GM19395 (cell line): ENCODE results near the gene GFRA1.

Experiments used
- ATAC-seq: cut with Tn5 transposase; IDR thresholded peaks from one replicate; pipeline ENCODE4 v1.9.1; 2021; ENCODE audit warnings: mild to moderate bottlenecking, moderate library complexity; ENCODE audit not compliant: unreplicated experiment

GFRA1 gene

DNA sequence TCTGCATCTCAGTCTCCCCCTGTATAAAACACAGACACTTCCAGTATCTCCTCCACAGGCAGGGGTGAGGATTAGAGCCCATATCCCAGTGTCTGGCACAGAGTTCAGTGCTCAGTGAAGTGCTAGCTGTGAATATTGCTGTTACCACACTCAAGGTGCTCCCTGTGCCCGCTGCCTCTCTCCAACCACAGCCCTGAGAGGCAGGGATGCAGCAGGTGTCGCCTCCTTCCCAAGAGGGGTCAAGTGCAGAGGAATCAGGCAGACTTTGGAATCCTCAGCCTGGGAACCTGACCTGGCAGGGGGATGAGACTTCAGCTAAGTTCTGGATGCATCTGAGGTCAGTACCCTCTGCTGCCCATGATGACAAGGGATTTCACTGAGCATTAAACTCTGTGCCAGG is 163.1 kb downstream of the GFRA1 start:
- no peak for ATAC-seq

DNA sequence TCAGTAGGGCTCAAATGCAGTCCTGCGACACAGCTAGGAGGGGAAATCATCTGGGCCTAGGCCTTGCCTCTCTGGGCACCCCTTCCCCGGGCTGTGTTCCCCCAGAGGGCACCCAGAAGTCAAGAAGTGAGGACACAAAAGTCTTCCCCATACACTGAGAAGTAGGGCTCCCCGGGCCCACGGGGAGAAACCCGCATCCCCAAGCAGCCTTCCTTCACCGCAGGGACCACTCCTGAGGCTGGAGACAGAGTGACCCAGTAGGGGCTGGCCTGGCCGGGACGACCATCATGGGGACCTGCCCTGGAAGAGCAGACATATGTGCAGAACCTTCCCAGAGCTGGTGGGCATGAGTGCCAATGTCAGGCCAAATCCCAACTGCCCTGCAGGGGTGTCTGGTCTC is 163.5 kb downstream of the GFRA1 start:
- ATAC-seq, result no peak

- ATAC-seq, result no peak
These were observed 164.9 kb downstream of the GFRA1 start for GRCh38 chr10:116108095-116108494.

GRCh38 chr10:116106611-116107010 is 166.4 kb downstream of the GFRA1 start:
- ATAC-seq, result no peak

- no peak for ATAC-seq
These were observed 167.7 kb downstream of the GFRA1 start for GRCh38 chr10:116105264-116105663.

- no peak for ATAC-seq
These were observed 168.6 kb downstream of the GFRA1 start for GRCh38 chr10:116104210-116104932.

- no peak for ATAC-seq
These were observed 169.3 kb downstream of the GFRA1 start for GRCh38 chr10:116103668-116104067.

- no peak for ATAC-seq
These were observed 171.2 kb downstream of the GFRA1 start for GRCh38 chr10:116101616-116102315.

- no peak for ATAC-seq
These were observed 172.0 kb downstream of the GFRA1 start for GRCh38 chr10:116100984-116101383.

GRCh38 chr10:116099023-116099420 is 174.0 kb downstream of the GFRA1 start:
- no peak for ATAC-seq

GRCh38 chr10:116098411-116099022 is 174.5 kb downstream of the GFRA1 start:
- no peak for ATAC-seq

DNA sequence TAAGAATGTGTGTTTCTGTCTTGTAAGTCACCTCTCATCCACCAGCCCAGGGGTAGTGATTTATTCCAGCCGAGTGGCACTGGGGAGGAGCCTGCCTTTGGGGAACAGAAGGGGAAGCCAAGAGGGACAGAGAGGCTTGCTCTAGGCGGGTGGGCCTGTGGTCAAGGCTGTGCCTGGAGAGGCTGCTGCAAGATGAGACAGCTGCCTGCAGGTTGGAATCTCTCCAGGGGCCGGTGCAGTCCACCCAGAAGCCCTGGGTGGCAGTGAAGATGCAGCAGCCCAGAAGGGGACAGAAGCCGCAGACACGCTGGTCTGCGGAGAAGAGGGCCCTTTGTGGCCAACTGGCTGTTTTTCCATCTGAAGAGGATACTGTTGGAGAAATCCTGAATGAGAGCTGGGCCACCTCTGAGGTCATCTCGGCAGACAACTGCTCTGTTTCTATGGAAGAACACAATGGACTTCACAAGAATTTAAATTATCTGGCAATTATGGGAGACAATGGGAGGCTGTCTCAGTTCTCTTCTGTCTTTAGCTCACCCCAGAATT is 175.7 kb downstream of the GFRA1 start:
- no peak for ATAC-seq

DNA sequence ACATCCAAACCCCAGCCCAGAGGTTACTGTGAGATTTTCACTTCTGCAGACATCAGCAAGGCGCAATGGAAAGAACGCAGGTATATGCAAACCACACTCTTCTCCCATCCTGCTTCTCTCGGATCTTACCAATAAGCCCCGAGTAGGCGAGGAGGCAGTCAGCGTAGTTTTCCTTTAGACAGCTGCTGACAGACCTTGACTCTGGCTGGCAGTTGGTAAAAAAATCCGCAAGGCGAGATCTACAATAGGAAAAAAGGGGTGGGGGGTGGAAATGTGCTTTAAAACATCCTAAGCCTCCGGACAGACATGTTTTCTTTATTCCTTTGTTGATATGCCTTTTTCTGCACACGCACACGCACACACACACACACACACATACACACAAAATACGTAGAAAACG is 176.5 kb downstream of the GFRA1 start:
- no peak for ATAC-seq

DNA sequence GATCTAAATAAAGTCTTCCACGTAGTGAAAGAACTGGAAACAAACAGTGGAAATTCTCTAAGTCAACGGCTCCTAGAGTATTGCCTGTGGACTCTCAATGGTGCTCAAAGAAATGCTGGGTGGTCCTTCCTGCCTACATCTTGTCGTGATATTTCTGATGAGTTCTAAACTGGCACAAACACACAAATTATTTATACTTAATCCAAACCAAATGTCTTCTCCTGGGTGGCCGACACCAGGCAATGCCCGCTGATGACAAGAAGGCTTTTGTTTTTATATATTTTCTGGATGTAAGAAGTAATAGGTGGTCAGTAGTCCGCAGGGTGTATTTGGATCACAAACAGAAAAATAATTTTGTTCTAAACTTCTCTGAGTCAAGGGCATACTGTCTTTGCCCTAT is 178.7 kb downstream of the GFRA1 start:
- no peak for ATAC-seq

DNA sequence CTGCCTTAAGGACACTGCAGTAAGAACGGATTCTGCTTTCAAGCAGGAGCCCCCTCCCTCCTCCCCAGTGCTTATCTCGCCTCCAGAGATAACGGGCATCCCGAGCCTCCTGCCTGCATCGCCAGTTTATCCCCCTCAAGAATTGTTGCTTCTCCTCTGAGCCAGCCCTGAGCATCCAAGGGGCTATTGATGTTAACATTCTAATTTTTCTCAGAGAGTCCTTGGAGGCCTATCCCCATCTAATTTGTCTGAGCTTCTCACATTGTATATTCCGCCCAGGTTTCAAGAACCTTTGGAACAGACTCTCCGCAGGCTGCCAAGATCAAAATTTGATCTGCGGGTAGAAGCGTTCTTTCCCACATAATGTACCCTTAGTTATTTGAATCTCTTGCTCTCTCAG is 180.0 kb downstream of the GFRA1 start:
- no peak for ATAC-seq

DNA sequence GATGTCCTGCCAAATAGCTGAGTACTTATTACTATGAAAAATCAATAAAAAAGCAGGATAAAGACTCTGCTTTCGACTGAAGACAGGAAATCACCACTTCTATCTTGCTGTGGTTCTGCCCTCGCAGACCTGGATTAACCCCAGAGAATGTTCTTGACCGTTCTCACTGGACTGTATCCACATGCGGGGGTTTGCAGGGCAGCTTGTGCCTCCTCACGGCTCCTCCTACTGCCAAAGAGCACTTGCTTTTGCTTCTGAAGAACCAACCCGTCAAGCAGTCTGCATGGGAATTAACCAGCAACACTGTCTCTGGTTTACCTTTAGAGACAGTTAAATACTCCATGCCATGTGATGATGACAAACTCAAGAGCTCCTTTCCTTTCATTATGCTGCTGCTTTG is 184.0 kb downstream of the GFRA1 start:
- ATAC-seq, result no peak

DNA sequence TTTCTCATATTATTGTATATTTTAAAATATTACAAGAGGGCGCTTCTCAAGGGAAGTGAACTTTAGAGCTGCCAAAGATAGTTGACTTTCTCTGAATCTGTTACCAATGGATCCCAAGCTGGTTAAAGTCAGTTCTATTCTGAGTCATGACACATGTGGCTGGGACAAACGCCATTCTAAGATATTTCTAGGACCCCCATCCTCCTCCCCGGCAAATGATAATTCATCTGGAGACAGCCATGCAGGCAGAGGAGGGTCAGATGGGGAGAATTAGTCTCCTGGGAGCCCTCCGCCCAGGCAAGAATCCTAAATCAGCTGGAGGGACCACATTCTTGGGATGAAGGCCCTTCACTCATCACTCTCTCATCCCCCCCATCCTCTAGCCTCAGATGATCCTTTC is 187.7 kb downstream of the GFRA1 start:
- no peak for ATAC-seq

- no peak for ATAC-seq
These were observed 188.8 kb downstream of the GFRA1 start for GRCh38 chr10:116084161-116084560.

- ATAC-seq, result no peak
These were observed 189.7 kb downstream of the GFRA1 start for GRCh38 chr10:116083226-116083762.

GRCh38 chr10:116082762-116083161 is 190.2 kb downstream of the GFRA1 start:
- no peak for ATAC-seq

GRCh38 chr10:116082206-116082605 is 190.8 kb downstream of the GFRA1 start:
- no peak for ATAC-seq

DNA sequence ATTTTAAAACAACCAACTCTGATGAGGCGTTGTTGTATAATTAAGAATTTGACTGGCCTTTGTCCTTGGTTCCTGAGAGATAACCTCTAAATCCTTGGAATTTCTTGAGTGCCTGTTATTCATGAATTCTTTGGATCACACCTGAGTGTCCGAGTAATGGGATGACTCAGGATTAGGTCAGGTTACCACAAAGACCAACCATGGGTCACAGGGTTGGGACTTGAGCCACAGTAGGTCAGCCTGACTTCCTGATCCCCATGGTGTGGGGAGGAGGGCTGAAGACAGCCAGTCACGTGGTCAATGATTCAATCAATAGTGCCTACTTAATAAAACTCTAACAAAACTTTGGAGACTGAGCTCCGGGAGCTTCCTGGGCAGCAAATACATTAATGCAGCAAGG is 192.5 kb downstream of the GFRA1 start:
- ATAC-seq, result no peak
